WERI-Rb-1 (cell line): ENCODE data around the gene CDV3.

Experiments used
- DNase-seq: peaks from one replicate; pipeline ENCODE4 v3.0.0-alpha.2; 2020
- H3K27ac ChIP-seq: fragments of 250-450 bp; sonication (Bioruptor Pico); 2 replicates; pipeline ENCODE4 v1.5.1; 2020; ENCODE audit warnings: mild to moderate bottlenecking, moderate library complexity
- H3K27me3 ChIP-seq: fragments of 250-450 bp; sonication (Bioruptor Pico); 2 replicates; pipeline ENCODE4 v1.5.1; 2021; ENCODE audit warnings: mild to moderate bottlenecking, low read depth, moderate library complexity; ENCODE audit not compliant: insufficient read depth, severe bottlenecking
- H3K36me3 ChIP-seq: fragments of 250-450 bp; sonication (Bioruptor Pico); 2 replicates; pipeline ENCODE4 v1.5.1; 2020; ENCODE audit warnings: mild to moderate bottlenecking, moderate library complexity
- H3K4me3 ChIP-seq: 2 replicates; pipeline ENCODE4 v1.5.1; 2011; ENCODE audit warnings: low read depth, mild to moderate bottlenecking, control low read depth, low read length
- H3K9me3 ChIP-seq: fragments of 250-450 bp; sonication (Bioruptor Pico); 2 replicates; pipeline ENCODE4 v1.5.1; 2021; ENCODE audit warnings: mild to moderate bottlenecking, moderate library complexity; ENCODE audit not compliant: severe bottlenecking
- TF ChIP-seq, protein P1 (sequence below): IDR thresholded peaks from 2 replicates; pipeline ENCODE4 v1.5.1; 2011; ENCODE audit warnings: low read depth, mild to moderate bottlenecking, control low read depth, inconsistent platforms, low read length

CDV3 gene

DNA sequence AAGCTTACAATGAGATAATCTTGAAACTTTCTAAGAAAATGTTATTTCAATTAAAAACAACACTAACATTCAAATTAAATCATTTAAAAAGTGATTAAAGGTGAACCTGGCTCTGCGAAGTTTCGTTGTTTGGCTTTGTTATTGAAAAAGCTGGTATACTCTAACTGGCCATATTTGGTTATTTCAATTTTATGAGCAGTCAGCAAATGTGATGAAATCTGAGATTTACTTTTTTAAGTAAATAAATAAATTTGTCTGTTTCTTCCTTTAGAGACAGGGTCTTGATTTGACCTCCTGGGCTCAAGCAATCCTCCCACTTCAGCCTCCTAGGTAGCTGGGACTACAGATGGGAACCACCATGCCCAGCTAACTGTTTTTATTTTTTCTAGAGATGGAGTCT is 38.0 kb downstream of the CDV3 start:
- Histone ChIP-seq H3K9me3 (no peaks in the 10 kb centered on the region), H3K4me3 (no peak overlapping the region), H3K27me3 (no peaks in the 10 kb centered on the region), H3K27ac (no peak overlapping the region), H3K36me3 (peaks cover 65% of the 10 kb centered on the region)
- TF ChIP-seq, protein P1, sequence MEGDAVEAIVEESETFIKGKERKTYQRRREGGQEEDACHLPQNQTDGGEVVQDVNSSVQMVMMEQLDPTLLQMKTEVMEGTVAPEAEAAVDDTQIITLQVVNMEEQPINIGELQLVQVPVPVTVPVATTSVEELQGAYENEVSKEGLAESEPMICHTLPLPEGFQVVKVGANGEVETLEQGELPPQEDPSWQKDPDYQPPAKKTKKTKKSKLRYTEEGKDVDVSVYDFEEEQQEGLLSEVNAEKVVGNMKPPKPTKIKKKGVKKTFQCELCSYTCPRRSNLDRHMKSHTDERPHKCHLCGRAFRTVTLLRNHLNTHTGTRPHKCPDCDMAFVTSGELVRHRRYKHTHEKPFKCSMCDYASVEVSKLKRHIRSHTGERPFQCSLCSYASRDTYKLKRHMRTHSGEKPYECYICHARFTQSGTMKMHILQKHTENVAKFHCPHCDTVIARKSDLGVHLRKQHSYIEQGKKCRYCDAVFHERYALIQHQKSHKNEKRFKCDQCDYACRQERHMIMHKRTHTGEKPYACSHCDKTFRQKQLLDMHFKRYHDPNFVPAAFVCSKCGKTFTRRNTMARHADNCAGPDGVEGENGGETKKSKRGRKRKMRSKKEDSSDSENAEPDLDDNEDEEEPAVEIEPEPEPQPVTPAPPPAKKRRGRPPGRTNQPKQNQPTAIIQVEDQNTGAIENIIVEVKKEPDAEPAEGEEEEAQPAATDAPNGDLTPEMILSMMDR = no peak
- DNase-seq = no peak

DNA sequence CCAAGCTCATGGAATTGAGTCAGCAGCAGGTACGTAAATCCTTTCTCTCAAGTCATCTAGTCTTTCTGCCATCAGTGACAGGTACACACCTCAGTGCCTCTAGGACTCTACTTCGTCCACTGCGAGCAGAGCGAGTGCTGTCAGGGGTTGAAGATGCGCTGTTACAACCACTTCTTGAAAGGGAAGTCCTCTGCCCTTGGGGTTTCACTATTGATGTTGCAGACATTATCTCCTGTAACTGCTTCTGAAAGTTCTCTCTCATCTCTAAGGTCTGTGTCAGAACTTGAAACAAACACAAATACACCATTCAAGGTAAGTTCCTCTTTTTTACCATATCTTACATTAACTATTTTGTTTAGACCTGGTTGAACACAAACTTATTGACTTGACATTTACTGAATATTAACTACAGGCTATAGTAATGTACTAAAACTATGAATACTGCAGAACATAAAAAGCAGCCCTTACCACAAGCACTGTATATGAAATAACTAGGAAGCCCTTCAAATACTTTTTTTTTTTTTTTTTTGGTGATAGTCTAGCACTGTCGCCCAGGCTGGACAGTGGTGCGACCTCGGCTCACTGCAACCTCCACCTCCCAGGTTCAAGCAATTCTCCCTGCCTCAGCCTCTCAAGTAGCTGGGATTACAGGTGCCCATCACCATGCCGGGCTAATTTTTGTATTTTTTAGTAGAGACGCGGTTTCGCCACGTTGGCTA is 46.7 kb downstream of the CDV3 start:
- H3K4me3 ChIP-seq = no peak overlapping the region
- TF ChIP-seq, protein P1 = no peak
- no peaks in the 10 kb centered on the region for H3K9me3 ChIP-seq
- H3K27me3 ChIP-seq = no peaks in the 10 kb centered on the region
- H3K27ac ChIP-seq = no peak overlapping the region
- no peak for DNase-seq
- H3K36me3 ChIP-seq = peaks cover 73% of the 10 kb centered on the region

DNA sequence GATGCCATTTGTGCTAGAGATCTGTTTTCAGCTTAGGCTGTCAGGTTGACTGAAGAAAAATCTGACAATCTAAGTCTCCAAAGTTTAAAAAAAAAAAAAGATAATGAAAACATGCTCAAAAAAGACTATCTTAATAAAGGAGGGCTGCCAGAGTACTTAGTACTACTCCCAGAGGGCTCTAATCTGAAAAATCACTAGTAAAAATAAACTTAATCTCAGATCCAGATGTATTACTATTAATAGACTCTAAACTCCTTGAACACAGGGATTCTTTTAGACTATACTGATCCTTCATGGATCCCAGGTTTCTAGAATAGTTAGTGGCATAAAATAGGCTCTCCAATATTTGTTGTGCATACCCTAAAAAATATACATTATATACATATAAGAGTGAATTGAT is 54.3 kb downstream of the CDV3 start:
- TF ChIP-seq, protein P1 = no peak
- Histone ChIP-seq H3K27me3 (no peaks in the 10 kb centered on the region), H3K9me3 (no peaks in the 10 kb centered on the region), H3K27ac (no peak overlapping the region), H3K4me3 (no peak overlapping the region), H3K36me3 (peaks cover 71% of the 10 kb centered on the region)
- DNase-seq = no peak

DNA sequence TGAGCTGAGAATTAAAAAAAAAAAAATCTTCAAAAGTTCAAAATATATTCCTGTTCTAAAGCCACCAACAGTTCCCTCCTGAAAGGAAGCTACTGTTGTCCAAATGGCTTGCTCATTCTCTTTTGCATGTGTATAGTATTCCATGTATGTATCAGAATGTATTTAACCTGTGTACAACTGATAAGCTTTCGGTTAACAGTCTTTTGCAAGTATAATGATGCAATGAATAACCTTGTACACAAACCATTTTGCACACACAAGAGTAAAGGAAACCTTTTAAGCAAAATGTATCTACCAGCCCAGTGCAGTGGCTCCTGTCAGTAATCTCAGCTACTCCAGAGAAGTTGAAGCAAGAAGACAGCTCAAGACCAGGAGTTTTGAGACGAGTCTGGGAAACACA is 55.7 kb downstream of the CDV3 start:
- H3K36me3 ChIP-seq = peaks cover 70% of the 10 kb centered on the region
- H3K4me3 ChIP-seq = no peak overlapping the region

DNA sequence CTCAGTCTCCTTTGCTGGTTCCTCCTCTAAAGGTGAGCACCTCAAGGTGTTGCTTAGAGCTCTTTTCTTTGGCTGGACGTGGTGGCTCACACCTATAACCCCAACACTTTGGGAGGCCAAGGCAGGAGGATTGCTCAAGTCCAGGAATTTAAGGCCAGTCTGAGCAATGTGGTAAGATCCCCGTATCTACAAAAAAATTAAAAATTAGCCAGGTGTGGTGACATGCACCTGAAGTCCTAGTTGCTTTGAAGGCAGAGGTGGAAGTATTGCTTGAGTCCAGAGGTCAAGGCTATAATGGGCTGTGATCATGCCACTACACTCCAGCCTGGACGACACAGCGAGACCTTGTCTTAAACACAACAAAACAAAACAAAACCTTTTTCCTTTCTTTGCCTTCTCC is 60.0 kb downstream of the CDV3 start:
- TF ChIP-seq, protein P1 = no peak
- Histone ChIP-seq H3K27ac (no peak overlapping the region), H3K27me3 (no peaks in the 10 kb centered on the region), H3K36me3 (peaks cover 69% of the 10 kb centered on the region), H3K4me3 (no peak overlapping the region), H3K9me3 (no peaks in the 10 kb centered on the region)
- DNase-seq = no peak

More for the DNA sequence above, 55.7 kb downstream of the CDV3 start:
- DNase-seq = no peak
- TF ChIP-seq, protein P1 = no peak
- Histone ChIP-seq H3K27ac (no peak overlapping the region), H3K27me3 (no peaks in the 10 kb centered on the region), H3K9me3 (no peaks in the 10 kb centered on the region)
